Measurements from ENCODE around the gene CUL2.
"Not testable (repeated sequence)": the region's sequence is repeated elsewhere in the genome, so short reads cannot be mapped to it uniquely, and the experiment has no call there.

The CUL2 gene

GRCh38 chr10:35119378-35119777 lies 29.2 kb upstream of the CUL2 start:
- no peaks in the 10 kb centered on the region for H3K36me3 ChIP-seq (ENCODE audit: insufficient read depth, low read depth, low read length)
- no peak overlapping the region for H3K9ac ChIP-seq (ENCODE audit: low read depth, low read length)
- no peaks in the 10 kb centered on the region for H3K9me3 ChIP-seq (ENCODE audit: insufficient read depth, low read depth, low read length)
- H3K27me3 ChIP-seq (ENCODE audit: insufficient read depth, low read length): no peaks in the 10 kb centered on the region
- H3K4me3 ChIP-seq (ENCODE audit: low read length): no peak overlapping the region
- no peak overlapping the region for H3K27ac ChIP-seq (ENCODE audit: low read length)
- H3K4me1 ChIP-seq (ENCODE audit: insufficient read depth, low read length): no peaks in the 10 kb centered on the region

- Histone ChIP-seq H3K4me3 (ENCODE audit: low read length) (no peak overlapping the region), H3K27ac (ENCODE audit: low read length) (no peak overlapping the region), H3K4me1 (ENCODE audit: insufficient read depth, low read length) (no peaks in the 10 kb centered on the region), H3K36me3 (ENCODE audit: insufficient read depth, low read depth, low read length) (no peaks in the 10 kb centered on the region), H3K9ac (ENCODE audit: low read depth, low read length) (no peak overlapping the region), H3K9me3 (ENCODE audit: insufficient read depth, low read depth, low read length) (no peaks in the 10 kb centered on the region), H3K27me3 (ENCODE audit: insufficient read depth, low read length) (no peaks in the 10 kb centered on the region)
Observed at GRCh38 chr10:35112571-35112970, 22.4 kb upstream of the CUL2 start.

- H3K4me3 ChIP-seq (ENCODE audit: low read length): no peak overlapping the region
- no peak overlapping the region for H3K27ac ChIP-seq (ENCODE audit: low read length)
- H3K9me3 ChIP-seq (ENCODE audit: insufficient read depth, low read depth, low read length): no peaks in the 10 kb centered on the region
- H3K36me3 ChIP-seq (ENCODE audit: insufficient read depth, low read depth, low read length): no peaks in the 10 kb centered on the region
- H3K9ac ChIP-seq (ENCODE audit: low read depth, low read length): no peak overlapping the region
- H3K4me1 ChIP-seq (ENCODE audit: insufficient read depth, low read length): no peaks in the 10 kb centered on the region
- no peaks in the 10 kb centered on the region for H3K27me3 ChIP-seq (ENCODE audit: insufficient read depth, low read length)
Observed at GRCh38 chr10:35103882-35104281, 13.7 kb upstream of the CUL2 start.

GRCh38 chr10:35097510-35097909 lies 7.4 kb upstream of the CUL2 start:
- Histone ChIP-seq H3K9ac (ENCODE audit: low read depth, low read length) (no peak overlapping the region), H3K27me3 (ENCODE audit: insufficient read depth, low read length) (no peaks in the 10 kb centered on the region), H3K27ac (ENCODE audit: low read length) (no peak overlapping the region), H3K4me3 (ENCODE audit: low read length) (no peak overlapping the region), H3K4me1 (ENCODE audit: insufficient read depth, low read length) (no peaks in the 10 kb centered on the region), H3K36me3 (ENCODE audit: insufficient read depth, low read depth, low read length) (no peaks in the 10 kb centered on the region), H3K9me3 (ENCODE audit: insufficient read depth, low read depth, low read length) (peaks cover 6% of the 10 kb centered on the region; the same call in 1 of the 2 replicates)

- Histone ChIP-seq H3K9ac (ENCODE audit: low read depth, low read length) (no peak overlapping the region), H3K4me1 (ENCODE audit: insufficient read depth, low read length) (no peaks in the 10 kb centered on the region), H3K27me3 (ENCODE audit: insufficient read depth, low read length) (no peaks in the 10 kb centered on the region), H3K36me3 (ENCODE audit: insufficient read depth, low read depth, low read length) (no peaks in the 10 kb centered on the region), H3K9me3 (ENCODE audit: insufficient read depth, low read depth, low read length) (peaks cover 6% of the 10 kb centered on the region; the same call in 1 of the 2 replicates), H3K4me3 (ENCODE audit: low read length) (no peak overlapping the region), H3K27ac (ENCODE audit: low read length) (no peak overlapping the region)
Observed at GRCh38 chr10:35096312-35096711, 6.2 kb upstream of the CUL2 start.

- no peak overlapping the region for H3K9ac ChIP-seq (ENCODE audit: low read depth, low read length)
- no peaks in the 10 kb centered on the region for H3K27me3 ChIP-seq (ENCODE audit: insufficient read depth, low read length)
- H3K36me3 ChIP-seq (ENCODE audit: insufficient read depth, low read depth, low read length): 0 out of 2 replicates have a peak, but pooled peaks cover 1% of the 10 kb centered on the region
- H3K4me1 ChIP-seq (ENCODE audit: insufficient read depth, low read length): no peaks in the 10 kb centered on the region
- no peak overlapping the region for H3K4me3 ChIP-seq (ENCODE audit: low read length)
- H3K9me3 ChIP-seq (ENCODE audit: insufficient read depth, low read depth, low read length): peaks cover 6% of the 10 kb centered on the region; the same call in 1 of the 2 replicates
- H3K27ac ChIP-seq (ENCODE audit: low read length): no peak overlapping the region
Observed at GRCh38 chr10:35092851-35093250, 2.7 kb upstream of the CUL2 start.

- no peak overlapping the region for H3K27ac ChIP-seq (ENCODE audit: low read length)
- no peak overlapping the region for H3K9ac ChIP-seq (ENCODE audit: low read depth, low read length)
- H3K27me3 ChIP-seq (ENCODE audit: insufficient read depth, low read length): no peaks in the 10 kb centered on the region
- 0 out of 2 replicates have a peak, but pooled peaks cover 3% of the 10 kb centered on the region for H3K36me3 ChIP-seq (ENCODE audit: insufficient read depth, low read depth, low read length)
- H3K4me1 ChIP-seq (ENCODE audit: insufficient read depth, low read length): no peaks in the 10 kb centered on the region
- H3K4me3 ChIP-seq (ENCODE audit: low read length): no peak overlapping the region
- H3K9me3 ChIP-seq (ENCODE audit: insufficient read depth, low read depth, low read length): peaks cover 6% of the 10 kb centered on the region; the same call in 1 of the 2 replicates
Observed at GRCh38 chr10:35091994-35092790, 2.1 kb upstream of the CUL2 start.

- Histone ChIP-seq H3K4me1 (ENCODE audit: insufficient read depth, low read length) (no peaks in the 10 kb centered on the region), H3K9me3 (ENCODE audit: insufficient read depth, low read depth, low read length) (peaks cover 6% of the 10 kb centered on the region; the same call in 1 of the 2 replicates), H3K27ac (ENCODE audit: low read length) (no peak overlapping the region)
Observed at GRCh38 chr10:35089611-35090161, 455 bp downstream of the CUL2 start.

GRCh38 chr10:35083242-35083641 lies 6.9 kb downstream of the CUL2 start:
- Histone ChIP-seq H3K9me3 (ENCODE audit: insufficient read depth, low read depth, low read length) (no peaks in the 10 kb centered on the region), H3K27me3 (ENCODE audit: insufficient read depth, low read length) (no peaks in the 10 kb centered on the region), H3K4me1 (ENCODE audit: insufficient read depth, low read length) (no peaks in the 10 kb centered on the region), H3K4me3 (ENCODE audit: low read length) (no peak overlapping the region), H3K27ac (ENCODE audit: low read length) (no peak overlapping the region), H3K36me3 (ENCODE audit: insufficient read depth, low read depth, low read length) (0 out of 2 replicates have a peak, but pooled peaks cover 3% of the 10 kb centered on the region), H3K9ac (ENCODE audit: low read depth, low read length) (no peak overlapping the region)

More at GRCh38 chr10:35089611-35090161, 455 bp downstream of the CUL2 start:
- Histone ChIP-seq H3K4me3 (ENCODE audit: low read length) (peak overlapping the region; percentile 92), H3K36me3 (ENCODE audit: insufficient read depth, low read depth, low read length) (0 out of 2 replicates have a peak, but pooled peaks cover 3% of the 10 kb centered on the region), H3K9ac (ENCODE audit: low read depth, low read length) (peak overlapping the region; percentile 87; the same call in 1 of the 2 replicates), H3K27me3 (ENCODE audit: insufficient read depth, low read length) (no peaks in the 10 kb centered on the region)

GRCh38 chr10:35080261-35080660 lies 9.9 kb downstream of the CUL2 start:
- H3K27ac ChIP-seq (ENCODE audit: low read length); H3K27me3 ChIP-seq (ENCODE audit: insufficient read depth, low read length); H3K36me3 ChIP-seq (ENCODE audit: insufficient read depth, low read depth, low read length): not testable (repeated sequence)

GRCh38 chr10:35079763-35080162 lies 10.4 kb downstream of the CUL2 start:
- Histone ChIP-seq H3K4me3 (ENCODE audit: low read length) (no peak overlapping the region), H3K9ac (ENCODE audit: low read depth, low read length) (no peak overlapping the region), H3K27ac (ENCODE audit: low read length) (no peak overlapping the region), H3K27me3 (ENCODE audit: insufficient read depth, low read length) (no peaks in the 10 kb centered on the region), H3K9me3 (ENCODE audit: insufficient read depth, low read depth, low read length) (no peaks in the 10 kb centered on the region), H3K4me1 (ENCODE audit: insufficient read depth, low read length) (no peaks in the 10 kb centered on the region), H3K36me3 (ENCODE audit: insufficient read depth, low read depth, low read length) (no peaks in the 10 kb centered on the region)

More at GRCh38 chr10:35080261-35080660, 9.9 kb downstream of the CUL2 start:
- not testable (repeated sequence) for H3K9ac ChIP-seq (ENCODE audit: low read depth, low read length); H3K4me3 ChIP-seq (ENCODE audit: low read length); H3K9me3 ChIP-seq (ENCODE audit: insufficient read depth, low read depth, low read length); H3K4me1 ChIP-seq (ENCODE audit: insufficient read depth, low read length)

- H3K36me3 ChIP-seq (ENCODE audit: insufficient read depth, low read depth, low read length): no peaks in the 10 kb centered on the region
- H3K4me3 ChIP-seq (ENCODE audit: low read length): no peak overlapping the region
- H3K27ac ChIP-seq (ENCODE audit: low read length): no peak overlapping the region
- H3K9ac ChIP-seq (ENCODE audit: low read depth, low read length): no peak overlapping the region
- no peaks in the 10 kb centered on the region for H3K4me1 ChIP-seq (ENCODE audit: insufficient read depth, low read length)
- H3K9me3 ChIP-seq (ENCODE audit: insufficient read depth, low read depth, low read length): no peaks in the 10 kb centered on the region
- no peaks in the 10 kb centered on the region for H3K27me3 ChIP-seq (ENCODE audit: insufficient read depth, low read length)
Observed at GRCh38 chr10:35079265-35079664, 10.9 kb downstream of the CUL2 start.

Data from iPS-20b (cell line).